ENCODE data around the gene GDA.
A peak's percentile ranks its signal among the peaks of the same experiment; 100 is the strongest.

The GDA gene

GRCh38 chr9:72292256-72292682 lies 143.0 kb downstream of the GDA start:
- TF ChIP-seq, protein P1, sequence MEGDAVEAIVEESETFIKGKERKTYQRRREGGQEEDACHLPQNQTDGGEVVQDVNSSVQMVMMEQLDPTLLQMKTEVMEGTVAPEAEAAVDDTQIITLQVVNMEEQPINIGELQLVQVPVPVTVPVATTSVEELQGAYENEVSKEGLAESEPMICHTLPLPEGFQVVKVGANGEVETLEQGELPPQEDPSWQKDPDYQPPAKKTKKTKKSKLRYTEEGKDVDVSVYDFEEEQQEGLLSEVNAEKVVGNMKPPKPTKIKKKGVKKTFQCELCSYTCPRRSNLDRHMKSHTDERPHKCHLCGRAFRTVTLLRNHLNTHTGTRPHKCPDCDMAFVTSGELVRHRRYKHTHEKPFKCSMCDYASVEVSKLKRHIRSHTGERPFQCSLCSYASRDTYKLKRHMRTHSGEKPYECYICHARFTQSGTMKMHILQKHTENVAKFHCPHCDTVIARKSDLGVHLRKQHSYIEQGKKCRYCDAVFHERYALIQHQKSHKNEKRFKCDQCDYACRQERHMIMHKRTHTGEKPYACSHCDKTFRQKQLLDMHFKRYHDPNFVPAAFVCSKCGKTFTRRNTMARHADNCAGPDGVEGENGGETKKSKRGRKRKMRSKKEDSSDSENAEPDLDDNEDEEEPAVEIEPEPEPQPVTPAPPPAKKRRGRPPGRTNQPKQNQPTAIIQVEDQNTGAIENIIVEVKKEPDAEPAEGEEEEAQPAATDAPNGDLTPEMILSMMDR (conservative IDR thresholded peaks at IDR 0.05; ENCODE audit: control insufficient read depth, insufficient read depth, low read depth, low read length): peak; percentile 58
- peak; percentile 57 for DNase-seq (ENCODE audit: low read depth)
- H3K4me3 ChIP-seq (ENCODE audit: control insufficient read depth, low read depth, low read length): no peak overlapping the region

GRCh38 chr9:72292874-72293607 lies 143.8 kb downstream of the GDA start:
- peak; percentile 90 for DNase-seq (ENCODE audit: low read depth)

GRCh38 chr9:72294936-72295335 lies 145.7 kb downstream of the GDA start:
- no peak for DNase-seq (ENCODE audit: low read depth)
- no peak overlapping the region for H3K4me3 ChIP-seq (ENCODE audit: control insufficient read depth, low read depth, low read length)
- TF ChIP-seq, protein P1 (conservative IDR thresholded peaks at IDR 0.05; ENCODE audit: control insufficient read depth, insufficient read depth, low read depth, low read length): no peak

More at GRCh38 chr9:72292874-72293607, 143.8 kb downstream of the GDA start:
- TF ChIP-seq, protein P1 (conservative IDR thresholded peaks at IDR 0.05; ENCODE audit: control insufficient read depth, insufficient read depth, low read depth, low read length): no peak
- H3K4me3 ChIP-seq (ENCODE audit: control insufficient read depth, low read depth, low read length): no peak overlapping the region

DNA sequence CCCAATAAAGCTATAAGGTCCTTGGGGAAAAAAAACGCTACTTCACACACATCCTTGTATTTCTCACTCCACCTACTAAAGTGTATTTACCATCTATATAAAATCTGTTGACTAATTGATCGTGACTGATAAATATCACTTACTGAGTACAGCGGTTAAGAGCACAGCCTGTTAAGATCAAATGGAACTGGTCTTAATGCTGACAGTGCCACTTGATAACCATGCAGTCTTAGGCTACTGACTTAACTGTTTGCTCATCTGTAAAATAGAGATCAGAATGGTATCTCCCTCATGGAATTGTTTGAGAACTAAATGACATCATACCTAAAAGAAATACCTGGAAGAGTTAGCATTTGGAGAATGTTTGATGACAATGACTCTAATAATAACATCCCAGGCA lies 148.3 kb downstream of the GDA start:
- TF ChIP-seq, protein P1 (conservative IDR thresholded peaks at IDR 0.05; ENCODE audit: control insufficient read depth, insufficient read depth, low read depth, low read length): no peak
- no peak for DNase-seq (ENCODE audit: low read depth)
- no peak overlapping the region for H3K4me3 ChIP-seq (ENCODE audit: control insufficient read depth, low read depth, low read length)

- peak; percentile 49 for DNase-seq (ENCODE audit: low read depth)
- H3K4me3 ChIP-seq (ENCODE audit: control insufficient read depth, low read depth, low read length): no peak overlapping the region
- TF ChIP-seq, protein P1 (conservative IDR thresholded peaks at IDR 0.05; ENCODE audit: control insufficient read depth, insufficient read depth, low read depth, low read length): no peak
Observed at GRCh38 chr9:72299017-72299603, 149.9 kb downstream of the GDA start.

DNA sequence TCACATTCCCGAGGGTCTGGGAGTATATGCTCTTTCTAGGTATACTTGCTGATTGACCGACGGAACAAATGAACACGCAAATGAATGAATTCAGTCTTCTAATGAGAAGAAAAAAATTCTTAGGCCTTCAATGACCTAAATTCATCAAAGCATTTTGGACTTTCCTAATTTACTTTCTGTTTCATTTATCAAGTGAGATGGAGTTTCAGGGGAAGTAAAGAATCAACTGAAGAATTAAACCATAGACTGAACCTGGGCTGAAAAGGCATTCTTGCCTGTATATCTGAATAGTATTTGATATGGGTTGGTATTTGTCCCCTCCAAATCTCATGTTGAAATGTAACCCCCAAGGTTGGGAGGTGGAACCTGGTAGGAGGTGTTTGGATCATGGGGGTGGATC lies 151.6 kb downstream of the GDA start:
- TF ChIP-seq, protein P1 (conservative IDR thresholded peaks at IDR 0.05; ENCODE audit: control insufficient read depth, insufficient read depth, low read depth, low read length): no peak
- H3K4me3 ChIP-seq (ENCODE audit: control insufficient read depth, low read depth, low read length): no peak overlapping the region
- DNase-seq (ENCODE audit: low read depth): no peak

Data from fibroblast of mammary gland (primary cell).